Muscle layer of colon (tissue), 2 donors: ENCODE measurements around the gene SERPINB6.

Source experiments
- H3K27ac ChIP-seq: one replicate; pipeline ENCODE4 v1.7.0; 2013; ENCODE audit warnings: low read depth, mild to moderate bottlenecking, low read length, moderate library complexity
- H3K27me3 ChIP-seq, 2 donors: one replicate each; pipeline ENCODE4 v1.7.0; 2013; ENCODE audit warnings: low read length in 2 of 2, mild to moderate bottlenecking in 2 of 2; ENCODE audit not compliant: insufficient read depth in 2 of 2, control insufficient read depth in 1 of 2
- H3K36me3 ChIP-seq: one replicate; pipeline ENCODE4 v1.7.0; 2013; ENCODE audit warnings: mild to moderate bottlenecking, low read length; ENCODE audit not compliant: insufficient read depth
- H3K4me1 ChIP-seq: one replicate; pipeline ENCODE4 v1.7.0; 2013; ENCODE audit warnings: mild to moderate bottlenecking, low read length; ENCODE audit not compliant: insufficient read depth
- H3K4me3 ChIP-seq, 2 donors: one replicate each; pipeline ENCODE4 v1.7.0; 2013; ENCODE audit warnings: low read length in 2 of 2, low read depth in 1 of 2, mild to moderate bottlenecking in 1 of 2, moderate library complexity in 1 of 2
- H3K9ac ChIP-seq: one replicate; pipeline ENCODE4 v1.7.0; 2013; ENCODE audit warnings: low read length
- H3K9me3 ChIP-seq: one replicate; pipeline ENCODE4 v1.7.0; 2013; ENCODE audit warnings: mild to moderate bottlenecking, low read length
- donor health status: abdominal sarcoma.
- donor health status: Adenocarcinoma of cecum.

Gene SERPINB6

DNA sequence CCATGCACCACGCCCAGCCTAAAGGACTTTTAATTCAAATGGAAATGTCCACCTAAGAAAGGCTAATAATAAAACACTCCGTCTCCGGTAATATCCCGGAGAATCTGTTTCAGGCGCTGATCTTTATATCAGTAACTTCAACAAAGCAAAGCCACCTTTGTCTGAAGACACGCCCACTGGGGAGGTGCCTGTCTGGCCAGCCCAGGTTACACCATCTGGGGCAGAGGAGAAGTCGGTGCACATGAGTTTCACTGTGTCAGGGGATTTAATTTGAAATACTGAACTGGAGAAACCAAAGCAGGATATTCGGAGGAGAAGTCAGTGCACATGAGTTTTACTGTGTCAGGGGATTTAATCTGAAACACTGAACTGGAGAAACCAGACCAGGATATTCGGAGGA, 9.4 kb downstream of the SERPINB6 start:
- H3K4me3 ChIP-seq: no peak overlapping the region
- no peak overlapping the region for H3K27ac ChIP-seq
- H3K9ac ChIP-seq: no peak overlapping the region
- no peaks in the 10 kb centered on the region for H3K27me3 ChIP-seq
- H3K36me3 ChIP-seq: peaks cover 15% of the 10 kb centered on the region
- peaks cover 49% of the 10 kb centered on the region for H3K4me1 ChIP-seq
- no peaks in the 10 kb centered on the region for H3K9me3 ChIP-seq

DNA sequence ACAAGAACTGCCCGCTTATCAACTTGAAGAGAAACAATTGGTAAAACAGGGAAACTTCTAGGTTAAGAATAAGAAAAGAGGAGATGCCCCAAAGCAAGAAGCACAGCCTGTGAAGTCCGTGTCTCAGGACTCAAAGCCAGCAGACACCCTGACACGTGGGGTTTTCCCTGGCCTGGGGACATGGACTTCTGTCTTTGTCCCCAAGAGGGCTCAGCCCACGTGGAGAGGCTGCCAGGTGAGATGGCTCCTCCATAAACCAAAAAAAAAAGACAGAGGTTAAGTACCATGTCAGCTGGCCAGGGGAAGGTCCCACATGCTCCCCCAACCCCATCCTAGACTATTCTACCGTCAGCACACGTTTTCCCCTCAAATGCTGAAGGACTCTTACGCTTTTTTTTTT, 9.9 kb downstream of the SERPINB6 start:
- H3K9me3 ChIP-seq: no peaks in the 10 kb centered on the region
- H3K27me3 ChIP-seq: no peaks in the 10 kb centered on the region
- H3K9ac ChIP-seq: no peak overlapping the region
- peaks cover 53% of the 10 kb centered on the region for H3K4me1 ChIP-seq
- no peak overlapping the region for H3K4me3 ChIP-seq
- no peak overlapping the region for H3K27ac ChIP-seq
- peaks cover 15% of the 10 kb centered on the region for H3K36me3 ChIP-seq

DNA sequence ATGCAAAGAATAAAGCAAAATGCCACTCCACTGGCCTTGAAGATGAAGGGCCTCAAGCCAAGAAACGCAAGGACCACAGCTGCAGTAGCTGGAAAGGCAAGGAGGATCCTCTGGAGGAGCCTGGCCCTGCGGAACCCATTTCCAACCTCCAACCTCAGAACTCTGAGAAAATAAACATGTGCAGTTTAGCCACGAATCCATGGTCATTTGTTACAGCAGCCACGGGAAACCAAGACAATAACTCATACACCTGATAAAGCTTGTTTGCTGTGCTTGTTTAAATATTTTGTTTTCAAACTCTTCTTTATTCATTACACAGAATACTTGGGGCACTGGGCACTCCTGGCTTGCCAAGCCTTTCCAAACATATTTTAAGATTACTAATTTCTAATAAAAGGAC, 10.4 kb downstream of the SERPINB6 start:
- H3K4me3 ChIP-seq: no peak overlapping the region
- H3K4me1 ChIP-seq: peaks cover 49% of the 10 kb centered on the region

DNA sequence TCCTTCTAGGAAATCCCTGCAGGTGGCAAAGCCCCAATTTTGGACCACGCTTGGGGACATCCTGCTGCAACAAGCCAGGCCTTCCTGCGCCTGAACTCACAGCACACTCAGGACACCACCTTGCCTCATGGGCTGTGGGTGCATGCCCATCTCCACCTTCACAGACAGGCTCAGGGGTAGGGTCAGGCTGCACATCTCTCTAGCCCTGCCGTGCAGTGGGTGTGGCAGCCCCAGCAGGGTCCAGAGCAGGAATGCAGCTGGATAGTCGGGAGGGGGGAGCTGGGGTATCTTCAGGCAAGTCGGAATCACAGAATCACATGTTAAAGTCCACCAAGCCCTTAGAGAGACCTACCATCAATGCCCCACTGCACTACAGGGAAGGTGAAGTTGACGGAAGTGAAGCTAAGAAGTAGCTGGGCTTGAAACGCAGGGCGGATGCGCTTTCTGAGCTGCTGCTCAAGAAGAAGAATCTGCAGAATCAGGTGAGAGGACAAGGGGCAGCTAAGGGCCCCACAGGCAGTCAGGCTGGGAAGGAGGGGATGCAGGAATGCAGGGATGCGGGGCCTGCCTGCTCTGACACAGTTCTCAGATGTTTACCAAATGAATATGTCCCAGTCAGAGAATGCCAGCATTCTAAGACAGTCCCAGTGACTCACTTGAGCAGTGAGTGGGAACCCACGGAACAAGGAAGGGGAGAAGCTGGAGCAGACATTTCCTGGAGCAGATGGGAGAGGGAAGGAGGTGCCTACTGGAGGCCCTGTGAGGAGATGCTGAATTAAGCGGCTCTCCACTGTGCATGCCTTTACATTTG, 11.3 kb downstream of the SERPINB6 start:
- Histone ChIP-seq H3K36me3 (peaks cover 24% of the 10 kb centered on the region), H3K9me3 (no peaks in the 10 kb centered on the region), H3K27ac (no peak overlapping the region), H3K4me1 (peaks cover 47% of the 10 kb centered on the region), H3K9ac (no peak overlapping the region), H3K4me3 (no peak overlapping the region), H3K27me3 (no peaks in the 10 kb centered on the region)

More for the DNA sequence above, 10.4 kb downstream of the SERPINB6 start:
- Histone ChIP-seq H3K36me3 (peaks cover 18% of the 10 kb centered on the region), H3K27me3 (no peaks in the 10 kb centered on the region), H3K9me3 (no peaks in the 10 kb centered on the region), H3K27ac (no peak overlapping the region), H3K9ac (no peak overlapping the region)

DNA sequence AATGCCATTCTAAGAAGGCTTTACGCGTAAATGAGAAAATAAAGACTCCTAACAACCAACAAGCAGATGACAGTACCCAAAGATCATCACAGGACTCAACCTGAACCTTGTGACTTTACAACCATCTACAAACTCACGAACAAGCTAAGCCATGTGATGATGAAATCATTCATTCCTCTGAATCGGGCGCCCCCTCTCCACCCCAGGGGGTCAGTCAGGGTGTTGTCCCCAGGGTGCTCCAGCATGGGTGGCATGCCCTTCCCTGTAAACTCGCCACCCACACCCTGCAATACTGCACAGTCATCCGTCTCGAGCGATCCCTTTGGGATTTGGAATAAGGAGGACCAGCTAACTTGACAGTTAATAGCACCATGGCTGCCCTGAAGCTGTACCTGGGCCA, 12.6 kb downstream of the SERPINB6 start:
- Histone ChIP-seq H3K27me3 (no peaks in the 10 kb centered on the region), H3K4me1 (peaks cover 47% of the 10 kb centered on the region)

DNA sequence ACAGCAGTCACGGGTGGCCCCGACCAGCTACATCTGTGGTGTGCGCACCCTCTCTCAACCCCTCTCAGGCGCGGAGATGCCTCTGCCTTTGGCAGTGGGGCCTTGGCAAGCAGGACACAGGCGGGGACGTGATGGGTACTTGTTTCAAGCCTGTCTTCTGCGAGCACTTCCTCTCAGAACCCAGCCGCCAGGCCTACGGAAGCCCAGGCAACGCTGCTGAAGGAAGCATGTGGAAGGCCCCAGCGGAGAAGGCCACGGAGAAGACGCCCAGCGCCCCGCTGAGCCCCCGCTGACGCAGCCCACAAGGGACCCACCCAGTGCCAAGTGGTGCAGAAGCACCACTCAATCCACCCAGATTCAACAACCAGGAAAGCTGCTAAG, 13.0 kb downstream of the SERPINB6 start:
- Histone ChIP-seq H3K9me3 (no peaks in the 10 kb centered on the region), H3K27me3 (no peaks in the 10 kb centered on the region), H3K27ac (no peak overlapping the region), H3K4me1 (peaks cover 47% of the 10 kb centered on the region), H3K9ac (no peak overlapping the region), H3K4me3 (no peak overlapping the region), H3K36me3 (peaks cover 26% of the 10 kb centered on the region)

More for the DNA sequence above, 12.6 kb downstream of the SERPINB6 start:
- Histone ChIP-seq H3K4me3 (no peak overlapping the region), H3K9me3 (no peaks in the 10 kb centered on the region), H3K27ac (no peak overlapping the region), H3K36me3 (peaks cover 26% of the 10 kb centered on the region), H3K9ac (no peak overlapping the region)

DNA sequence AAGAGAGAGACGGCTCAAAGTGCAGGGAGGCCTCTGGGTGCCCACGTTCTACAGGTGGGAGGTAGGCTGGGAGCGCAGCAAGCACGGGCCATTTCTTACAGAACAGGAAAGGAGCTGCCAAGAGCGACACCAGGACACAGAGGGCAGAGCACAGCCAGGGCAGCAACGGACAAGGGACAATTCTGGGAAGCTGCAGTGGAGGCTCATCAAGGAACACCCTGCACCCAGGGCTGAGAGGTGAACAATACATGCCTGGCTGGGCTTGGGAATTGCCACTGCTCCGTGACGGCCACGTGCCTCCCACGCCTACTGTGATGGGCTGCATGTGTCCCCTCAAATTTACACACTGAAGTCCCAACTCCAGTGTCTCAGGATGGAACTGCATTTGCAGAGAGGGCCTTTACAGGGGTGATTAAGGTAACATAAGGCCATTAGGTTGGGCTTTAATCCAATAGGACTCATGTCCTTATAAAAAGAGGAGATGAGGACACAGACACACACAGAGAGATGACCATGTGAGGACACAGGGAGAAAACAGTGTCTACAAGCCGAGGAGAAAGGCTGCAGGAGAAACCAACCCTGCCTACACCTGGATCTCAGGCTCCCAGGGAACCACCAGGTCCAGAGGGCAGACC, 13.6 kb downstream of the SERPINB6 start:
- peaks cover 50% of the 10 kb centered on the region for H3K4me1 ChIP-seq

DNA sequence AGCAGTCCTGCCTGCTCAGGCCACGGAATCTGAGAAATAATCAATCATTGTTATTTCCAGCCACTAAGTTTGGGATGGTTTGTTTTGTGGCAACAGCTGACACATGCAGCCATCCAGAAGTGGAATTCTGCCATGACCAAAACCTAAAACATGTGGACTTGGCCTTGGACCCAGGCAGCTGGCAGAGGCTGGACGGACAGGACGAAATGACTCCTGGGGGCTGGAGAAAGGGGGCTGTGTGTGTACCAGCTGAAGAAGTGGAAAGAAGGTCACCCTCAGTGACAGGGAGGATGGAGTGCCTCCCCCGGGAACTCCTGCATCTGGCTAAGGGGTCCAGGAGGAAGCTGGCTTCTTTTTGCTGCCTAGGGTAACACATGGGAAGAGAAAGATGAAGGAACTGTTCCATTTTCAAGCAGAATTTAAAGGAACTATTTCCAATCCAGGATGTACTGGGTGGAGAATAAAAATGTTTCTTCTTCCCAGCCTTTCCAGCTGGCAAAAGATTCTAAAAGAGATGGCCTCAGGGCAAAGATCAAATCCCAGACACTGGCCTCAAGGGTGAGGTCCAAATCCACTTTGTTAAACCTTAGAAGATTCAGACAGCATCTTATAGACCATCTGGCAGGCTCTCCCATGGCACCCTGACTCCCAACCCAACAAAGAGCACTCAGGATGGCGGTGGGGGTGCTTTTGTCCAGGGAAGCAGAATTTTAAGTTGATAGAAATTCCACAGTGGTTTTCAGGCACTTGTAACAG, 14.3 kb downstream of the SERPINB6 start:
- Histone ChIP-seq H3K4me3 (no peak overlapping the region), H3K9me3 (no peaks in the 10 kb centered on the region), H3K27me3 (no peaks in the 10 kb centered on the region), H3K36me3 (peaks cover 30% of the 10 kb centered on the region), H3K4me1 (peaks cover 50% of the 10 kb centered on the region), H3K27ac (no peak overlapping the region), H3K9ac (no peak overlapping the region)

More for the DNA sequence above, 13.6 kb downstream of the SERPINB6 start:
- Histone ChIP-seq H3K4me3 (no peak overlapping the region), H3K27ac (no peak overlapping the region), H3K9ac (no peak overlapping the region), H3K9me3 (no peaks in the 10 kb centered on the region), H3K36me3 (peaks cover 29% of the 10 kb centered on the region), H3K27me3 (no peaks in the 10 kb centered on the region)

DNA sequence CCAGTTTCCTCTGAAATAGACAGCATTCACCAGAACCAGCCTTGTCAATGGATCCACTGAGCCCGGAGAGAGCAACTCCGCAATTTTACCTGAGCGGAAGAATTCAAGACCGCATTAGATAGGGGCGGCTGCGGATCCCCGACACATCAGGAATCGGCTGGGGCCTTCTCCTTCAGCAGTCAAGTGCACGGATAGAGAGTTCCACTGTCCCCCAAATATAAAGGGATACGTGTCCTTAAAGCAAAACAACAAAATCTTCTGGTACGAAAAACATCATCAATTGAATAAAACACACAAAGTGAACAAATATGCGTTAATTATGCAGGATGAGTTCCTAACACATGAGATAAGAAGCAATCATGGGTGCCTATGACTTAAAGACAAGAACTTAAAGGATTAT, 18.3 kb downstream of the SERPINB6 start:
- peaks cover 53% of the 10 kb centered on the region for H3K36me3 ChIP-seq

DNA sequence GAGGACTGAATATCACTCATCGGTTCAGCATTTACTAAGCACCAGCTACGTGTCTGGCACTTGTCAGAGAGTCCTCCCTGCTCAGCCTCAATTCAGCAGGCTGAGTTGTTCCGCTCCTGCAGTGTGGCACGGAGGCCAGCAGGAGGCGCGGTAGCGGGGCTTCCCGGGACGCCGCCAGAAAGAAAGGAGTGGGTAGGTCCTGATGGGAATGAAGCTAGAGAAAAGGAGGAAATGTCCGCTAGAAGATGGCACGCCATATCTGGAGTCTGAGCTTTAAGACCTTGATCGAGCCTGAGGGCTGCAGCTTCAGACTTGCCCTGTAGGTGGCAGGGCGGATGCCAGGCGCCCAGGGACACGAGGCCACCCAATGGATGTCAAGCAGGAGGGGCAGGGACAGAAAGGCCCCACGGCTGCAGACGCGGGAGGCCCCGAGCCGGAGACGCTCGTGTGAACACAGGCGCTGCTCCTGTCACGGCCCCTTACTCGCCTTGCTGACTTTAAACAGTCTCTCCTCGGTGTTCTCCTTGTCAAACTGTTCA, 18.7 kb downstream of the SERPINB6 start:
- no peaks in the 10 kb centered on the region for H3K9me3 ChIP-seq
- H3K9ac ChIP-seq: peak overlapping the region; percentile 31
- no peaks in the 10 kb centered on the region for H3K27me3 ChIP-seq
- H3K4me1 ChIP-seq: peaks cover 28% of the 10 kb centered on the region
- peak overlapping the region in 1 of 2 donors; percentile 30 for H3K4me3 ChIP-seq
- peak overlapping the region; percentile 90 for H3K27ac ChIP-seq
- peaks cover 53% of the 10 kb centered on the region for H3K36me3 ChIP-seq

More for the DNA sequence above, 18.3 kb downstream of the SERPINB6 start:
- H3K4me3 ChIP-seq: peak overlapping the region in 1 of 2 donors; percentile 30
- H3K27ac ChIP-seq: peak overlapping the region; percentile 90
- no peaks in the 10 kb centered on the region for H3K27me3 ChIP-seq
- peak overlapping the region; percentile 31 for H3K9ac ChIP-seq
- no peaks in the 10 kb centered on the region for H3K9me3 ChIP-seq
- peaks cover 33% of the 10 kb centered on the region for H3K4me1 ChIP-seq

DNA sequence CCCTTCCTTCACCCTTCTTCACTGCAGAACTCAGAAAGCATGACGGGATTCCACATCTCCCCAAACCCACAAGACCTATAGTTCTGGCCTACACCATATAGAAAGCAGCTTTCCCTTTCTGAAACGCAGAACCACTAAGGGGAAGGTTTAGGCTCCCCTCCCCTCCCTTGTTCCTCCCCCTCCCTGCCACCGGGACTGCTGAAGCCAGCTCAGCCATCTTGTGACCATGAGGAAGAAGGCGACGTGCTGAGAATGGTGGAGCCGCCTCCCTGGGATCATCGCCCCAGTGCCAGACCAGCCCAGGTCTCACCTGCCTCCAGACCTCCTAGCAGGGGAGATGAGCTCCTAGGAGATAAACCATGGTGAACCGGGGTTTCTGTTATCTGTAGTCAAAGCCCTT, 19.6 kb downstream of the SERPINB6 start:
- H3K27ac ChIP-seq: peak overlapping the region; percentile 90
- peaks cover 19% of the 10 kb centered on the region for H3K4me1 ChIP-seq
- H3K27me3 ChIP-seq: no peaks in the 10 kb centered on the region
- peaks cover 57% of the 10 kb centered on the region for H3K36me3 ChIP-seq
- H3K9me3 ChIP-seq: no peaks in the 10 kb centered on the region
- H3K9ac ChIP-seq: peak overlapping the region; percentile 3
- no peak overlapping the region for H3K4me3 ChIP-seq
